GM19468 (cell line): ENCODE results near the gene TAF6.

Experiments used
- ATAC-seq: cut with Tn5 transposase; IDR thresholded peaks from one replicate; pipeline ENCODE4 v1.9.1; 2021; ENCODE audit warnings: mild to moderate bottlenecking, moderate library complexity, moderate number of reproducible peaks; ENCODE audit not compliant: unreplicated experiment; ENCODE audit errors: extremely low read depth

The TAF6 gene

DNA sequence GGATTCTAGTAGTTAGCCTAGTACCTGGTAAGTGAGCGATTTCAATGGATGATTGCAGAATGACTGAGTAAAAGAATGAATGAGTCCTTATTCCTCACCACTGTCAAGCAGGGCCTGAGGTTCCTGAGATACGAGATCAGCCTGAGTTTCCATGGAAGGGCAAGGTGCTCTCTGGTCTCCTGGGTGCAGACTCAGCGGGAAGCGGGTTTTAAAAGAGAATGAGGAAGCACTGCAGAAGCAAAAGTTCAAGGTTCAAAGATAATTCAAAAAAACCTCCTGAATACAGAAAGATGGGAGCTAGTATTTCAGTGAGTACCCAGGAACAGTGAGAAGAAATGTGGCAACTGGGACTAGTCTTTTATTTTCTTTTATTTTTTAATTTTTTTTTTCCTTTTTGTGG, 42.0 kb downstream of the TAF6 start:
- no peak for ATAC-seq

DNA sequence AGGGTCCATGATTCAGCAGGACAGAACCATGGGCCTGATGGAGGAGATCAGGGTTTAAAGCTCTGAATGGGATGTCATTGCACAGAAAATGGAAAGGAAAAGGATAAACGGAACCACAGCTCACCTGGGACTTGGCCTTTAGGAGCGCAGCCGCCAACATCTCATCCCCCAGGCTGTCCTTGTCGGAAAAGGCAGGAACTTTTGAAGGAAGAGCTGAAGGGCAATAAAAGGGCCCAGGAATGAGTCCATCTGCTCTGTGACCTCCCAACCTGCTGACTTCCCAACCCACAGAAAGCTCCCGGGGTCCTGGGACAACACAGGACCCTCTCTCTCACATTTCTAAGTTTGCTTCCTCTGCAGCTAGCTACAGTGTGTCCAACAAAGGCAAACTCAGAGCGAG, 43.7 kb downstream of the TAF6 start:
- no peak for ATAC-seq

DNA sequence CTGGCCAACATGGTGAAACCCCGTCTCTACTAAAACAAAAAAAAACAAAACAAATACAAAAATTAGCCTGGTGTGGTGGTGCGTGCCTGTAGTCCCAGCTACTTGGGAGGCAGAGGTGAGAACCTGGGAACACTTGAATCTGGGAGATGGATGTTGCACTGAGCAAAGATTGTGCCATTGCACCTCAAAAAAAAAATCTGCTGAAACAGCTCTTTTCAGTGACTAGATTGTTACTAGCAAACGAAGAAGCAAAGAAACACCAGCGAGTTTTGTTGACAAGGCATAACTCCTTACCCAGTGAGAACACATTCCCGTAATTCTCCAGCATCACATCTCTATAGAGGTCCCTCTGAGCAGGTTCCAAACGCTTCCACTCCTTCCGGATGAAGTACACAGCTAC, 44.3 kb downstream of the TAF6 start:
- ATAC-seq, result no peak

DNA sequence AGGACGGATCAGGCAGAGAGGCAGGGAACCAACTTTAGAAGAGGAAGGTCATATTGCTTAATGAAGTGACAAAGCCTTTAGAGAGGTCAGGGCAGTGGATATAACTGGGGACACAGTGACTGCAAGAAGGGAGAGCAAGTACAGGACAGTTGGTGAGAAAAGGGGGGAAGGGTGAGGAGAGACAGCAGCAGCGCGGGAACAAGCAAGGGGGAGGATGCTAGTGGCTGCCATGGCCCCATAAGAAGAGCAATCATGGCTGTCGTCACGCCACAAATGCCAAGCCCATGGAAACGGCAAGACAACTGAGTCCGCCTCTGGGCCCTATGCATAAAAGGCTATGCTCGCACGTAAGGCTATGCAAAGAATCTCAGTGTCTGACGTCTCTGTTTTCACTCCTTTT, 46.7 kb downstream of the TAF6 start:
- no peak for ATAC-seq

DNA sequence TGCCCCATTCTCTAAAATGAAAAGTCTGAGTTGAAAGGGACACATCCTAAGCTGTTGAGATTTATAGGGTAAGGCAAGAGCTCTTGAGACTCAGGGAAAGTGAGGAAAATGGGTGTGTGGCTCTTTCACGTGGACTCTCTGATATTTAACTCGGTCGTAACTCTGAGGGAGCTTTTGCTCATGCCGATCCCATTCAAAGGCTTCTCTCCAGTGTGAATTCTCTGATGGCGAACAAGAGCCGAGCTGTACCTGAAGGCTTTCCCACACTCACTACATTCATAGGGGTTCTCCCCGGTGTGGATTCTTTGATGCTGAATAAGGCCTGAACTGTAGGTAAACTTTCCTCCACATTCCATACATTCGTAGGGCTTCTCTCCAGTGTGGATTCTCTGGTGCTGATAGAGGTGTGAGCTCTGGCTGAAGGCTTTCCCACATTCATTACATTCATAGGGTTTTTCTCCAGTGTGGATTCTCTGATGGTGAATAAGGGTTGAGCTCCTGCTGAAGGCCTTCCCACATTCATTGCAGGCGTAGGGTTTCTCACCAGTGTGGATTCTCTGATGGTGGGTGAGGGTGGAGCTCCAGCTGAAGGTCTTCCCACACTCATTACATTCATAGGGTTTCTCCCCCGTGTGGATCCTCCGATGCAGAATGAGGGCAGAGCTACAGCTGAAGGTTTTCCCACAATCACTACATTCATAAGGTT, 48.0 kb downstream of the TAF6 start:
- ATAC-seq, result no peak

DNA sequence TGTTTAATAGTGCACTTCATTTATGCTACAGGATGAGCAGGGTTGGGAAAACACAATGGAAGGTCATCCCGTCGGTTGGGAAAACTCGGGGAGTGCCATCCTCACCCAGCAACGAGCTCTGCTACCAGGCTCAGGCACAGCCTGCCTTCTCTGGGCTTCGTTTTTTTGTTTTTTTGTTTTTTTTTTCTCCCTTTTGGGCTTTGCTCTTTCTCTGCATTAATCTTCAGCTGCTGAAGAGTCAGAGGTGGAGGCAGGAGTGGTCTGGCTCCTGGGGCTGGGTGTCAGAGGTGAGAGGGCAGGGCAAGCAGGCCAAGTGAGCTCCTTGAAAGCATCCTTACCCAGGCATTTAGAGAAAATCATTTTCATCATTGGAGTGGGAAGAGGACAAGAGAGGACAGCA, 49.2 kb downstream of the TAF6 start:
- ATAC-seq, result no peak

DNA sequence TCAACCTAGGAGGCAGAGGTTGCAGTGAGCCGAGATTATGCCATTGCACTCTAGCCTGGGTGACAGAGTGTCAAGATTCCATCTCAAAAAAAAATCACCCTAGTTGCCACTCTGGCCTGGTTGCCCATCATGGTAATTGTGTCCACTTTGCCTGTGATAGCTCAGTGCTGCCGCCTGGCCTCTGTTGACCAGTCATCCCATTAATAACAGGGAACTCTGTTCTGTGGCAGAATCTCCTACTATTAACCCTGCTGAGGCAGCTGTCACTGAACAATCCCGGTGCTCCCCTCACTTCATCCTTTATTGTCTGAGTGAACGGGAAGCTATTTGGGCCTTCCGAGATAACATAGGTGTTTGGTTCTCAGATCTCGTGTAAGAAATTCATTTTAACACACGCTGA, 52.2 kb downstream of the TAF6 start:
- no peak for ATAC-seq

DNA sequence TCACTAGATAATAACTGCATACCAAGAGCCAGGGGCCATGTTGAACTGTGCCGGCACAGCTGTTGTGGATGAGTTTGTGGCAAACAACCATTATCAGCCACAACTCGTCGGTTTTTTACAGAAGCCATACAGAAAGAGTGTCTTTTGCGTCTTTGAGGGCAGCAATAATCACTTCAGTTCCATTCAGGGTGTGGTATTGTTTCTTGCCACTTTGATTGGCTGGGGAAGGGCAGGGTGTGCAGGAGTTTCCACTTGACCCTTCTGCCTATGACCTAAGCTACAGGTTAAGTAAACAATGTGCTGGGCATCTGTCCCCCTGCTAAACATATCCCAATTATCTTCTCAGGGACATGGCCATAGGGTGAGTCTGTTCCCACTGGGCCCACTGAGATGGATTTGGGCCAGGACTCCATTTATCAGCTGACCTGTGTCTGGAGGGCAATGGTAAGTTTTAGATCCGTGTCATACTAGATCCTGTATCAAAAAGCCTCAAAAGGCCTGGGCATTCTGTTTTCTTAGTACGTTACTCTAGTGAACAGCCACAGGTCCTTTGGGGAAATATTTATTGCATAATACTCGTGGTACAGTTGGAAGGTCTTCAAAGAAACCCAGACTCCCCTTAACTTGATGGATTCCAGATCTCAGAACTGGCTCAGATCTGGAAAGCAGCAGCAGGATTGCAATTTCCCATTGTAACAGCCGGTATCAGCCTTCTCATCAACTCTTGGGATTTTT, 53.5 kb downstream of the TAF6 start:
- ATAC-seq, result no peak

DNA sequence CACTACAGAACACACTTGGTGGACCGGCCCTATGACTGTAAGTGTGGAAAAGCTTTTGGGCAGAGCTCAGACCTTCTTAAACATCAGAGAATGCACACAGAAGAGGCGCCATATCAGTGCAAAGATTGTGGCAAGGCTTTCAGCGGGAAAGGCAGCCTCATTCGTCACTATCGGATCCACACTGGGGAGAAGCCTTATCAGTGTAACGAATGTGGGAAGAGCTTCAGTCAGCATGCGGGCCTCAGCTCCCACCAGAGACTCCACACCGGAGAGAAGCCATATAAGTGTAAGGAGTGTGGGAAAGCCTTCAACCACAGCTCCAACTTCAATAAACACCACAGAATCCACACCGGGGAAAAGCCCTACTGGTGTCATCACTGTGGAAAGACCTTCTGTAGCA, 55.0 kb downstream of the TAF6 start:
- no peak for ATAC-seq

DNA sequence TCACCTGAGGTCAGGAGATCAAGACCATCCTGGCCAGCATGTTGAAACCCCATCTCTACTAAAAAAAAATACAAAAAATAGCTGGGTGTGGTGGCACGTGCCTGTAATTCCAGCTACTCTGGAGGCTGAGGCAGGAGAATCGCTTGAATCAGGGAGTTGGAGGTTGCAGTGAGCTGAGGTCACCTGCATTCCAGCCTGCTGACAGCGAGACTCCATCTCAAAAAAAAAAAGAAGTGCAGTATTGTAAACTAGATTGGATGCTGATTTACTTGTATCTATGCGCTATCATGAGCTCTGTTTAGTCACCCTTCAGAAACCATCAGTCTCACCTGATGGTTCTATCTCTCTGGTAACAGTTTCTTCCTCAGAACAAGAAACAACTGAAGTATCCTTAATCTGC, 55.8 kb downstream of the TAF6 start:
- no peak for ATAC-seq

DNA sequence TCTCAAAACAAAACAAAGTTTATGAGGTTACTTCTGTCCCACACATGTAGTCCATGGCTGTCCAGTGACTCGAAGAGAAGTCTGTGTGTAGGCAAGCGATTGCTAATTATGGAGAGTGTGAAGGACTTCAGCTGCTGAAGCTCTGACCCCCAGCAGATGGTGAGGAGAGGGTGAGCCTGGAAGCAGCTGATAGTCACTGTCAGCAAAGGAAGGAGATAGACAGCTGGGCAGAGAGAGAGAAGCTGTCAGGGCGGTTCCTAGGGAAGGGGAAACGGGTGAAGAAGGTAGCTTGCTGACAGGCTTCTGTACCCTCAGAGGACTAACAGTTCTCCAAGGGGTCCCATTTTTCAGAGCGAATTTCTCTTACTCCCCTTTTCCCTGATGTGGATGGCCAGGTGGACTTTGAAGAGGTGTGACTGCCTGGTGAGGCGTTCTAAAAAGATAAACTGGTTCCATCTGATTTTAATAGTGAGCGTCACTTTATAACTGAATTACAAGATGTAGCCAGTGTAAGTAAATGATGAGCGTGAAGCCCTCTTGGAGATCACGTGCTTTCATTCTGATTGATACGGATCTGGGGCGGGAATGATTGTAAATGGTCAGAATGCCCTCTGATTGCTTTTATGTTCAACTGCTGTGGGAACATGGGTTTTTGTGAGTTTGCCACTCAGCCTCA, 57.5 kb downstream of the TAF6 start:
- ATAC-seq, result no peak

DNA sequence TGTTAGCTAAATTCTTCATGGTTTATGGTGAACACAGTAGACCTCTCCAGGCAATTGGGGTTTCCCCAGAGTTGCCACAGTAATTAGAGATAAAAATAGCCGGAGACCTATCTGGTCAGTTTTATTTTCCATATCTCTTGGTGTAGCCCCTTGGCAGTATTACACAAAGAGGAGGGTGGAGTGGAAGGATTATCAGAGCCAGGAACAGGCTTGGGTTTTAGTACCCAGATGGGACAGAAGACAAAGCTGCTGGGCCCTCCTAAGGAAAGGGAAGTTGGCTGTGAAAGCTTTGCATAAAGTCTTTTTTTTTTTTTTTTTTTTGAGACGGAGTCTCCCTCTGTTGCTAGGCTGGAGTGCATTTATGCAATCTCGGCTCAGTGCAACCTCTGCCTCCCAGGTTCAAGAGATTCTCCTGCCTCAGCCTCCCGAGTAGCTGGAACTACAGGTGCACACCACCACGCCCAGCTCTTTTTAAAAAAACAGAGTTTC, 59.9 kb downstream of the TAF6 start:
- ATAC-seq, result no peak
